ENCODE results near the gene SLC22A15.

GRCh38 chr1:116099919-116100318 lies 123.6 kb downstream of the SLC22A15 start:
- no peak for TF ChIP-seq POLR2AphosphoS5 (IDR thresholded peaks at IDR 0.05; ENCODE audit: borderline replicate concordance, low read depth, low read length)
- no peak for TF ChIP-seq FOXP2 (optimal IDR thresholded peaks at IDR 0.05; ENCODE audit: control extremely low read depth, extremely low read length, insufficient read depth)
